GM12878 (cell line): ENCODE results near the gene KRT82.

Experiments used
- BCL3 ChIP-seq: IDR thresholded peaks from 2 replicates; pipeline ENCODE4 v1.6.1; 2011; ENCODE audit warnings: borderline replicate concordance, low read depth, mild to moderate bottlenecking, moderate library complexity, low read length; ENCODE audit not compliant: insufficient read depth, poor library complexity, severe bottlenecking
- BHLHE40 ChIP-seq, 2 experiments: fragments of 450-650 bp in 1 of 2; IDR thresholded peaks; 2 replicates each; pipeline ENCODE4 v1.6.1; 2011 to 2017; ENCODE audit warnings: low read depth in 2 of 2, borderline replicate concordance in 1 of 2, improper control_type of control experiment in 1 of 2, low read length in 1 of 2, mild to moderate bottlenecking in 1 of 2
- CBFB ChIP-seq: IDR thresholded peaks from 2 replicates; pipeline ENCODE4 v1.6.1; 2016; ENCODE audit warnings: antibody characterized with exemption, low read depth
- CHD2 ChIP-seq: IDR thresholded peaks from 2 replicates; pipeline ENCODE4 v1.6.1; 2011; ENCODE audit warnings: low read depth, low read length, improper control_type of control experiment, borderline replicate concordance
- CTCF ChIP-seq, 3 experiments: IDR thresholded peaks in 2 of 3; conservative IDR thresholded peaks in 1 of 3; 2 replicates each; pipeline ENCODE4 v1.5.1; 2011; ENCODE audit warnings: low read depth in 3 of 3, low read length in 3 of 3, mild to moderate bottlenecking in 3 of 3, control low read depth in 2 of 3, moderate library complexity in 2 of 3, inconsistent platforms in 1 of 3, mixed read lengths in 1 of 3; ENCODE audit not compliant: control insufficient read depth in 2 of 3, insufficient read depth in 1 of 3; ENCODE audit errors: extremely low read depth in 1 of 3
- ESRRA ChIP-seq: IDR thresholded peaks from 2 replicates; pipeline ENCODE4 v1.6.1; 2012; ENCODE audit warnings: mild to moderate bottlenecking, low read length, improper control_type of control experiment
- JUND ChIP-seq: IDR thresholded peaks from 2 replicates; pipeline ENCODE4 v1.6.1; 2012; ENCODE audit warnings: low read depth, mild to moderate bottlenecking, low read length, improper control_type of control experiment, moderate library complexity
- POLR2A ChIP-seq: IDR thresholded peaks from 2 replicates; pipeline ENCODE4 v1.6.1; 2011; ENCODE audit warnings: low read depth, mild to moderate bottlenecking, low read length
- STAT1 ChIP-seq: fragments of 450-650 bp; conservative IDR thresholded peaks from 2 replicates; pipeline ENCODE4 v1.6.1; 2014; ENCODE audit warnings: antibody characterized with exemption, mild to moderate bottlenecking
- ZNF274 ChIP-seq: IDR thresholded peaks from one replicate; pipeline ENCODE4 v1.8.0; 2011; ENCODE audit not compliant: insufficient read length, insufficient read depth

GRCh38 chr12:52367876-52368275 is 38.3 kb downstream of the KRT82 start:
- TF ChIP-seq ZNF274 = no peak
- TF ChIP-seq STAT1 = no peak
- TF ChIP-seq BHLHE40 (IDR thresholded peaks at IDR 0.05; ENCODE audit: borderline replicate concordance in 1 of 2, low read depth in 2 of 2, low read length in 1 of 2) = no peak
- no peak for TF ChIP-seq CBFB
- TF ChIP-seq POLR2A = no peak
- TF ChIP-seq JUND = no peak
- no peak for TF ChIP-seq BCL3
- TF ChIP-seq ESRRA = no peak
- no peak for TF ChIP-seq CTCF (IDR thresholded peaks at IDR 0.05 in 2 of 3, conservative IDR thresholded peaks at IDR 0.05 in 1 of 3; ENCODE audit: control insufficient read depth in 2 of 3, extremely low read depth in 1 of 3, insufficient read depth in 1 of 3, low read depth in 3 of 3, low read length in 3 of 3)
- TF ChIP-seq CHD2 = no peak
